Measurements from ENCODE around the gene ETV6.

Gene ETV6

DNA sequence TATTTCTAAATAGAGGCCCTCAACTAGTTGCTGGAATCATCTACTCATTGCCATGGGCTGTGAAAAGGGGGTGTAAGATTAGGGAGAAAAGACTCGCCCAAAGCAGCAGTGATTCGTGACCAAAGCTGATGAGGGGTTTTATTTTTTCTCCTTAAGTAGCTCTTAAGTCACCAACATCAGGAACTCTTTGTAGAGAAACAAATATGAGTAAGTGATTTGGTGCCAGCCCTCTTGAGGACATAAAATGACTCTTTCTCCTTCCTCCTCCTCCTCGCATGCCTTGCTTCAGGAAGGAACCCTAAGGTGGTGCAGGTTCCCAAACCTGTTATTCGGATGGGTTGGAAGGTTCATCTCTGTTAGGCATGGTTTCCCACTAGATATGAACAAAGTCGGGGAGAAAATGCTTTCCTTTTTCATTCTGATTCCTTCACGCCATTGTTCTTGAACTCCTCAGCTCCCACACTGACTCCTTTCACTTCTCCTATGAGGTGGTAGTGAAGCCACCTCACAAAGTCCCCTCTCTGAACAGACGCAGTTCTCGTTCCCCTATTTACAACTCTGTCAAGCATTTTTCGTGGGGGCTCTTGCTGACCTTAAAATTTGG, 113.4 kb downstream of the ETV6 start:
- TF ChIP-seq, protein P1, sequence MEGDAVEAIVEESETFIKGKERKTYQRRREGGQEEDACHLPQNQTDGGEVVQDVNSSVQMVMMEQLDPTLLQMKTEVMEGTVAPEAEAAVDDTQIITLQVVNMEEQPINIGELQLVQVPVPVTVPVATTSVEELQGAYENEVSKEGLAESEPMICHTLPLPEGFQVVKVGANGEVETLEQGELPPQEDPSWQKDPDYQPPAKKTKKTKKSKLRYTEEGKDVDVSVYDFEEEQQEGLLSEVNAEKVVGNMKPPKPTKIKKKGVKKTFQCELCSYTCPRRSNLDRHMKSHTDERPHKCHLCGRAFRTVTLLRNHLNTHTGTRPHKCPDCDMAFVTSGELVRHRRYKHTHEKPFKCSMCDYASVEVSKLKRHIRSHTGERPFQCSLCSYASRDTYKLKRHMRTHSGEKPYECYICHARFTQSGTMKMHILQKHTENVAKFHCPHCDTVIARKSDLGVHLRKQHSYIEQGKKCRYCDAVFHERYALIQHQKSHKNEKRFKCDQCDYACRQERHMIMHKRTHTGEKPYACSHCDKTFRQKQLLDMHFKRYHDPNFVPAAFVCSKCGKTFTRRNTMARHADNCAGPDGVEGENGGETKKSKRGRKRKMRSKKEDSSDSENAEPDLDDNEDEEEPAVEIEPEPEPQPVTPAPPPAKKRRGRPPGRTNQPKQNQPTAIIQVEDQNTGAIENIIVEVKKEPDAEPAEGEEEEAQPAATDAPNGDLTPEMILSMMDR (IDR thresholded peaks at IDR 0.05; ENCODE audit: low read depth, low read length) = no peak
- no peak for DNase-seq (ENCODE audit: extremely low read depth, low read depth)

DNA sequence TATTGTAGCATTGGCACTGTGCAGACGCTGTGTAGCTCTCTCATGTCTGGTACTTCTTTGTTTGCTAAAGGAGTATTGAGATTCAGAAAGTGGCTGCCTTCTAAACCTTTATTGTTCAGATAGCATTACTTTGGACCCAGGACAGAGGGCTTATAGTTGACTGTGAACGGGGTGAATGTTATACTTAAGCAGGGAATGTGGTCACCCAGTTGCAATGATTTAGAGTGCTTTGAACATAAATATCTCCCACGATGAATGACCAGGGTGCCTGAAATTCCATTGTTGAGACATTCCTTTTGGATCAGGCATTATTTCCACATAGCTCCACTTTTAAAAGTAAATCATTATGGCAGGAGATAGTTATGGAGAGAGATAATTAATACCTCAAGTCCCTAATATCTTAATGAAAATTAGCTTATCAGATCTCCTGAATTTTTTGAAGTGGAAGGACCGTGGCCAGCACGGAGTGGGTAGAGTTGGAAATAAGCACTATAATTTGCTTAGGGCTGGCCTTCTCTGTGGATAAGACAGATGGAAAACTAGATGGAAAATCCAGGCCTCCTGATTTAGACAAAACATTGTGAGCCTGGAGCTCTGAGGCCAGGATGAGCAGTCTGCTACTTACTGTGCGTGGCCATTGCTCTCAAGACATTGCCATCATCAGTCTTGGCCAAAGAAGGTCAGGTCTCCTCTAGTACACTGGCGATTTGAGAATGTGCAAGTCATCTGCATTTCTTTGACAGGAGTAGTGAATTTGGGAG, 114.5 kb downstream of the ETV6 start:
- DNase-seq (ENCODE audit: extremely low read depth, low read depth) = no peak

DNA sequence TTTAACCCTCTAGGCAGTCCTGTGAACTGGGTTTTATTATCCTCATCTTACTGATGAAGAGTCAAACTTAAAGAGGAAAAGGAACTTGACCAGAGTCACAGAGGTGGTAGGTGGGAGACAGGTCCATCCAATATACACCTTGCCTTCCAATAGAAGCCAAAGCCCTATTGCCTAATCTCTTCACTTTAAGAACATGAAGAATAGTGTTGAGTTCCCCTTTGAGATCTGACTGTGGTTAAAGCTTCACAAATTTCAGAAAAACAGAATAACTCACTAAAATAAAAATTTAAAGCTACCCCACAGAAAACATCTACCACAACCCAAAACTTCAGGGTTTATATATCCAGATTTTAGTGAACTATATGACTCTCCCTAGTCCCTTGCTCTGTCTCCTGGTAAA, 115.4 kb downstream of the ETV6 start:
- TF ChIP-seq, protein P1 (IDR thresholded peaks at IDR 0.05; ENCODE audit: low read depth, low read length) = no peak
- no peak for DNase-seq (ENCODE audit: extremely low read depth, low read depth)

More for the DNA sequence above, 114.5 kb downstream of the ETV6 start:
- TF ChIP-seq, protein P1 (IDR thresholded peaks at IDR 0.05; ENCODE audit: low read depth, low read length) = no peak

DNA sequence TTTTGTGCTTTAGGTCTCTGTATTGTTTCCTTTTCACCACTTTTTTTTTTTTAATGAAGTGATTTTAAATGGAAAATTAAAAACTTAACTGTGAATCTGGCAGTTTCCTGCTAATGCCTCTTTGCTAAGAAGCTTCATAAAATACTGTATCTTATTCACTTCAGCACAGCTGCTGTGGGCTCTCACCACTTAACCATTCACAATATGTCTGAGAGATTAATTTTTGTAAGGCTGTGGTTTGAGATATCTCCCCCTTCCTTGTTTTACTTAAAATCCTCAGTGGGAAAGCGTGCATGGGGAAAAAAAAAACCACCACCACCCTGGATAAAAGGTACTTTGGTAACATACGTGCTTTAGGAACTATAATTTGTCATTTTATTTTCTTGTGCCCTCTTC, 115.9 kb downstream of the ETV6 start:
- DNase-seq (ENCODE audit: extremely low read depth, low read depth) = no peak
- TF ChIP-seq, protein P1 (IDR thresholded peaks at IDR 0.05; ENCODE audit: low read depth, low read length) = no peak

DNA sequence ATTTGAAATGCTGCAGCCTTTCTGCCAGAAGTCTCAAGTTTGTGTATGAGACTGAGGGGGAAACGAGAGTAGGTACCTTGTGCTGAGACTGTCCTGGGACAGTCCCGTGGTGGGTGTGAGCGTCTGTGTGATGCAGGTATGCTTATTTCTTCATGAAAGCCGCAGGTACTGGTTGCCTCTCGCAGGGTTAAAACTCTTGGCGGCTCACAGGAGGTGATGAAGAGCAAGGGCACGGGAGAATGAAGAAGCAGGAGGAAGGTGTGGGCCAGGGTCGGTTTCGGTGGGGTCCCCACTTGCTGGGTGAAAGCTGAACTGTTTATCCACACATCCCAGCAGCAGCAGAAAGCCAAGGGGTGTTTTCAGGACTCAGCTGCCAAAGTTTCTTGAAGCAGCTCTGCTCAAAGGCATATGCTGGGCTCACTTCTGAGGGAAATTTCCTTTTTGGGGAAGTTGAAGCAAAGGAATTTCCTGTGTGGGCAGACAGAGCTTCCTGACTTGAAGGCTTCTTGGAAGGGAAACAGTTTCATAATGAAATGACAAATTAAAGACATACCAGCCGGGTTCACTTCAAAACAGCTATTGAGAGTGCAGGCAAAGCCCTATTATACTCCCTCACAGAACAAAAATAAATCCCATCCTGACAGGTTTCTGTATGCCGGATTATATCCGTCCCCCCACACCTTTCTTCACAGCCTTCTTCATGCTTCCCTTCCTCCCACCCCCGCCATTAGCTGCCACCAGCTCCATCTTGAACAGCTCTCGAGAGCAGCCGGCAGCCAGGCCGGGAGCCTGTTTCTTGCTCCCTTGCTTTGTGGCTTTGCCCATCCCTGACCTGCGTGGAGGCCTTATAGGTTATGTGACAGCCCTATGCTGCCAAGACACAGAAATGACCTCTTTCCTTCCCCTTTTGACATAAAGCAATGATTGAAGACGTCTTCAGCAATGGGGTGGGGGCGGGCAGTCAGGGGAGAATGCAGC, 116.6 kb downstream of the ETV6 start:
- TF ChIP-seq, protein P1 (IDR thresholded peaks at IDR 0.05; ENCODE audit: low read depth, low read length) = no peak
- no peak for DNase-seq (ENCODE audit: extremely low read depth, low read depth)

DNA sequence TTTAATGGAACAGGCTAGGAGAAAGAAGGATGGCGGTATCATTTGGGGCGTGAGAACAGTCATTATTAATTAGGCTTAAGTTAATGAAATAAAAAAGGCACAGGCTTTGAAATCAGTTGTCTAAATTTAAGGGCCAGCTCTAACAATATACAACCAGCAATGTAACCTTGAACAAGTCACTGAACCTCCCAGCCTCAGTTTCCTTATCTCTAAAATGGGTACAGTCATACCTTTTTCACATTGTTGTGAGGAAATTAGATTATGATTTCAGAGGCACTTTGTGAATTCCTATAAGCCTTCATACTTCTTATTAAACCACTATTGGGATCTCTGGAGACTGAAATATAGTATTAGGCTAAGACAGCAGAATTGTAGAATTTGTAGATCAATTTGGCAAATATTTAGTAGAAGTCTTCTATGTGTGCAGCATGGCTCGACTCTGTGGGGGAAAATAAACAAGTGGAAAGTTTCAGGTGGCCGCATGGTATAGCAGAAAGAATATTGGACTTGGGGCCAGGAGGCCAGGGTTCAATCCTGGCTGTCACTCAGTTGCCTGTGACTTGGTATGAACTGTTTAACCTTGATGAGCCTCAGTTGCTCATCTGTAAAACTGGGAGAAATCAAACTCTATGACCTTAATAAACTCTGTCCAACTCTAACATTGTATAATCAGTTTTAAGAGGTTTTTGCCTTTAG, 117.7 kb downstream of the ETV6 start:
- no peak for DNase-seq (ENCODE audit: extremely low read depth, low read depth)
- TF ChIP-seq, protein P1 (IDR thresholded peaks at IDR 0.05; ENCODE audit: low read depth, low read length) = no peak

Measured in AG09319 (cell line).